PC-3 (cell line): ENCODE measurements around the gene KRTAP20-4.

Experiments used
- EZH2 ChIP-seq: fragments of 300-600 bp; sonication (generic); IDR thresholded peaks from one replicate; pipeline ENCODE4 v1.6.1; 2017; ENCODE audit warnings: antibody characterized with exemption, mild to moderate bottlenecking, low read length; ENCODE audit not compliant: unreplicated experiment
- EZH2phosphoT487 ChIP-seq: fragments of 300-600 bp; sonication (generic); IDR thresholded peaks from 2 replicates; pipeline ENCODE4 v1.6.1; 2018; ENCODE audit warnings: mild to moderate bottlenecking, antibody characterized with exemption, low read length, borderline replicate concordance
- TF ChIP-seq, protein P1 (sequence below): fragments of 300-600 bp; sonication (generic); conservative IDR thresholded peaks from 2 replicates; pipeline ENCODE4 v1.5.1; 2017; ENCODE audit warnings: antibody characterized with exemption, low read depth, mild to moderate bottlenecking, low read length

GRCh38 chr21:30634906-30635305 is 14.5 kb downstream of the KRTAP20-4 start, which contains the start of gene KRTAP20-2:
- TF ChIP-seq, protein P1, sequence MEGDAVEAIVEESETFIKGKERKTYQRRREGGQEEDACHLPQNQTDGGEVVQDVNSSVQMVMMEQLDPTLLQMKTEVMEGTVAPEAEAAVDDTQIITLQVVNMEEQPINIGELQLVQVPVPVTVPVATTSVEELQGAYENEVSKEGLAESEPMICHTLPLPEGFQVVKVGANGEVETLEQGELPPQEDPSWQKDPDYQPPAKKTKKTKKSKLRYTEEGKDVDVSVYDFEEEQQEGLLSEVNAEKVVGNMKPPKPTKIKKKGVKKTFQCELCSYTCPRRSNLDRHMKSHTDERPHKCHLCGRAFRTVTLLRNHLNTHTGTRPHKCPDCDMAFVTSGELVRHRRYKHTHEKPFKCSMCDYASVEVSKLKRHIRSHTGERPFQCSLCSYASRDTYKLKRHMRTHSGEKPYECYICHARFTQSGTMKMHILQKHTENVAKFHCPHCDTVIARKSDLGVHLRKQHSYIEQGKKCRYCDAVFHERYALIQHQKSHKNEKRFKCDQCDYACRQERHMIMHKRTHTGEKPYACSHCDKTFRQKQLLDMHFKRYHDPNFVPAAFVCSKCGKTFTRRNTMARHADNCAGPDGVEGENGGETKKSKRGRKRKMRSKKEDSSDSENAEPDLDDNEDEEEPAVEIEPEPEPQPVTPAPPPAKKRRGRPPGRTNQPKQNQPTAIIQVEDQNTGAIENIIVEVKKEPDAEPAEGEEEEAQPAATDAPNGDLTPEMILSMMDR, result no peak
- TF ChIP-seq EZH2 (no peak), EZH2phosphoT487 (no peak)
